HG02973 (cell line): ENCODE measurements around the gene CDKN2B.
"Not testable (repeated sequence)": the region's sequence is repeated elsewhere in the genome, so short reads cannot be mapped to it uniquely, and the experiment has no call there.

ENCODE experiments used
- ATAC-seq: cut with Tn5 transposase; IDR thresholded peaks from one replicate; pipeline ENCODE4 v1.9.1; 2021; ENCODE audit warnings: moderate library complexity; ENCODE audit not compliant: unreplicated experiment

The CDKN2B gene

GRCh38 chr9:22008717-22009505 lies at the start of gene CDKN2B:
Gene CDKN2B, minus strand, starts transcription at chr9:22009305. Its CDS starts 352 bp downstream, at chr9:22008953.
- peak; percentile 91 for ATAC-seq

GRCh38 chr9:22057972-22058371 lies 48.9 kb upstream of the CDKN2B start:
- not testable (repeated sequence) for ATAC-seq

GRCh38 chr9:22056402-22056801 lies 47.3 kb upstream of the CDKN2B start:
- ATAC-seq = no peak

GRCh38 chr9:22055090-22055489 lies 46.0 kb upstream of the CDKN2B start:
- ATAC-seq = no peak

GRCh38 chr9:22054529-22054928 lies 45.4 kb upstream of the CDKN2B start:
- no peak for ATAC-seq

GRCh38 chr9:22054076-22054475 lies 45.0 kb upstream of the CDKN2B start:
- ATAC-seq = no peak

GRCh38 chr9:22053178-22053577 lies 44.1 kb upstream of the CDKN2B start:
- no peak for ATAC-seq

- ATAC-seq = no peak
Observed at GRCh38 chr9:22052376-22052945, 43.4 kb upstream of the CDKN2B start.

GRCh38 chr9:22050924-22051323 lies 41.8 kb upstream of the CDKN2B start:
- no peak for ATAC-seq

GRCh38 chr9:22049411-22049810 lies 40.3 kb upstream of the CDKN2B start:
- no peak for ATAC-seq

GRCh38 chr9:22047596-22047995 lies 38.5 kb upstream of the CDKN2B start:
- ATAC-seq = no peak

- ATAC-seq = no peak
Observed at GRCh38 chr9:22046243-22046885, 37.3 kb upstream of the CDKN2B start.

GRCh38 chr9:22045423-22045822 lies 36.3 kb upstream of the CDKN2B start:
- ATAC-seq = no peak

- ATAC-seq = no peak
Observed at GRCh38 chr9:22044583-22044982, 35.5 kb upstream of the CDKN2B start.

- no peak for ATAC-seq
Observed at GRCh38 chr9:22043928-22044327, 34.8 kb upstream of the CDKN2B start.

- no peak for ATAC-seq
Observed at GRCh38 chr9:22041775-22042174, 32.7 kb upstream of the CDKN2B start.

- ATAC-seq = no peak
Observed at GRCh38 chr9:22041344-22041743, 32.2 kb upstream of the CDKN2B start.

GRCh38 chr9:22040760-22041159 lies 31.7 kb upstream of the CDKN2B start:
- ATAC-seq = no peak

- ATAC-seq = no peak
Observed at GRCh38 chr9:22039258-22039657, 30.2 kb upstream of the CDKN2B start.

- ATAC-seq = peak; percentile 71
Observed at GRCh38 chr9:22037954-22038690, 29.0 kb upstream of the CDKN2B start.

GRCh38 chr9:22036866-22037626 lies 27.9 kb upstream of the CDKN2B start:
- no peak for ATAC-seq
